ENCODE measurements around the gene RTN4RL2.

- TF ChIP-seq POLR2AphosphoS5 (IDR thresholded peaks at IDR 0.05; ENCODE audit: insufficient read depth in 1 of 2, low read depth in 1 of 2) (no peak), POLR2A (IDR thresholded peaks at IDR 0.05) (no peak)
- TF ChIP-seq, protein P1, sequence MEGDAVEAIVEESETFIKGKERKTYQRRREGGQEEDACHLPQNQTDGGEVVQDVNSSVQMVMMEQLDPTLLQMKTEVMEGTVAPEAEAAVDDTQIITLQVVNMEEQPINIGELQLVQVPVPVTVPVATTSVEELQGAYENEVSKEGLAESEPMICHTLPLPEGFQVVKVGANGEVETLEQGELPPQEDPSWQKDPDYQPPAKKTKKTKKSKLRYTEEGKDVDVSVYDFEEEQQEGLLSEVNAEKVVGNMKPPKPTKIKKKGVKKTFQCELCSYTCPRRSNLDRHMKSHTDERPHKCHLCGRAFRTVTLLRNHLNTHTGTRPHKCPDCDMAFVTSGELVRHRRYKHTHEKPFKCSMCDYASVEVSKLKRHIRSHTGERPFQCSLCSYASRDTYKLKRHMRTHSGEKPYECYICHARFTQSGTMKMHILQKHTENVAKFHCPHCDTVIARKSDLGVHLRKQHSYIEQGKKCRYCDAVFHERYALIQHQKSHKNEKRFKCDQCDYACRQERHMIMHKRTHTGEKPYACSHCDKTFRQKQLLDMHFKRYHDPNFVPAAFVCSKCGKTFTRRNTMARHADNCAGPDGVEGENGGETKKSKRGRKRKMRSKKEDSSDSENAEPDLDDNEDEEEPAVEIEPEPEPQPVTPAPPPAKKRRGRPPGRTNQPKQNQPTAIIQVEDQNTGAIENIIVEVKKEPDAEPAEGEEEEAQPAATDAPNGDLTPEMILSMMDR (IDR thresholded peaks at IDR 0.05), result no peak
Measured at GRCh38 chr11:57416436-57416835, 43.9 kb upstream of the RTN4RL2 start.
